HT-29 (cell line): ENCODE measurements around the gene CCKAR. TPM values are rescaled to one million over a fixed set of nuclear protein-coding genes. Genes with fewer than 3 reads are reported as not detected.
A peak's percentile ranks its signal among the peaks of the same experiment; 100 is the strongest.

Experiments
- DNase-seq: peaks from one replicate; pipeline ENCODE4 v3.0.0-alpha.2; 2015; ENCODE audit warnings: low spot score
- total RNA-seq: library from RNA; depleted of rRNA; stranded (reverse); fragments of >200 nt; shearing (Covaris generic); gene quantifications from 2 replicates; pipeline ENCODE4 v1.2.3, GENCODE V29; 2014; rRNA removed

Gene CCKAR
- total RNA-seq, 1 experiment from 2014 or later = not detected

DNA sequence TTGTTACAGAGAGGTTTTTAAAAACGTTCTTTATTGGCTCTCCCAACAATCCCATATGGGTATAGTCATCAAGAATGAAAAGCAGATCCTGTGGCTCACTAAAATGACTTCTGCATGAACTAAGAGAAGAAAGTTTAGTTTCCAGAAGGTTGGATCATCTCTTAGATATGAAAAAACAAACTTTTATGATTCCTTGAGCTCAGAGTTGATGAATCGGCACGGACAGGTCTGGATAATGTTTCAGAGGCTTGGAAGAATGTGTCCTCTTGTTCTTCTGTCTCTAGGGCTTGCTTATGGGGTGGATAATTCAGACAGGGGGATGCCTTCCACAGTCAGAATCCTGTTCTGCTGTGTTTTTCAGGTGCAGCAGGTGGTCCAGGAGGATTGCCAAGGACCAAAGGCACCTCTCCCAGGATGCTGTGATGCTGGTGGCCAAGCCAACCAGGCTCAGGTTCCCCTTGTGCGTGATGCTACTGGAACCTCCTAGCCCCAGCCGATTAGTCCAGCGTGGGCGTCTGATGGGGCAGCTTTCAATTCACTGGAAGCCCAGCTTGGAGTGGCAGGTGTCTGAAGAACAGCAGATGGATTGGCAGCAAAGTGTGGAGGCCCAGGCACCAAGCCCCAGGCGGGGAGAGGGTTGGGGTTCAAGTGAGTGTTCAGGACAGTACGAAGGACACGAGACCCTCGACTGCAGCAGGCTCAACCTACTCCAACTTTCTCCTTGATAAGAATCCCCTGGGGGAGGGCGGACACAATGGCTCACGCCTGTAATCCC, 30.3 kb downstream of the CCKAR start:
- DNase-seq = no peak

DNA sequence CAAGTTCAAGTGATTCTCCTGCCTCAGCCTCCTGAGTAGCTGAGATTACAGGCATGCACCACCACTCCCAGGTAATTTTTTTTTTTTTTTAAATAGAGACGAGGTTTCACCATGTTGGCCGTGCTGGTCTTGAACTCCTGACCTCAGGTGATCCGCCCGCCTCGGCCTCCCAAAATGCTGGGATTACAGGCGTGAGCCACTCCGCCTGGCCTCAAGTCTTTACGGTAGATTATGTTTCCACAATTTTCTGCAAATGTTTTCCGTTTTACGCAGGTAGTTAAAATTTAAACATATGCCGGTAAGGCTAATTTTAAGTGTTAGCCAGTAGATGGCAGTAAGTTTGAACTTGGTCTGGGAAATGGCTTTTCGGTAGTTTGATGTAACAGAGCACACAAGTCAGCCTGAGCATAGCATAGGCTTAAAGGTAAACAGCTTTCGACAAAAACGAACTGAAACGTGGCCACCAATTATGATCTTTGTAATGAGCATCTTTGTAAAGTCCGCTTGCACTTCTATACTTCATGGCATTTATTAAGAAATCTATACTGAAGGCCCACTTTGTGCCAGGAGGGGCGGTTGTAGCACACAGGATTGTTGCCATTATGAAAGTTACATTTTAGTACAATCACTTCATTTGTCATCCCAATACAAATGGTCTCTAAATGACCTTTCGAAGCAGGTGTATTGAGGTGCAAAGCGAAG, 31.1 kb downstream of the CCKAR start:
- DNase-seq = peak; percentile 57

DNA sequence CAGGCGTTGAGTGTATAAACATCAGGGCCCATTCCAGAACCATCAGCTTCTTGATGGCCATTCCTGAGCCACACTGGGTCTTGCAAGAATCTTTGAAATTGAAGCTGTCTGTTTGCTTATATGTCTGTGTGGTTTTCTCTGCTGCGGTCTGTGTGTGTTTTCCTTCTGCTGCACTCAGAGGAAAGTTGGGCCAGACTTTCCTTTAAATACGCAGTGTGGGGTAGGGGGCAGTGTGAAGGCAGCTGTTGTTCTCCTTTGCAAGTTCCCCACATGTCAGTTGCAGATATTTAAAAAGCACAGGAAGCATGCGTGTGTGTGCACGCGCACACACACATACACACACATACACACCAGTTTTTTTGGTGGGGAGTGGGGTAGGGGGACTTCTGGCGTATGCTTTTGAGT, 32.1 kb downstream of the CCKAR start:
- no peak for DNase-seq

DNA sequence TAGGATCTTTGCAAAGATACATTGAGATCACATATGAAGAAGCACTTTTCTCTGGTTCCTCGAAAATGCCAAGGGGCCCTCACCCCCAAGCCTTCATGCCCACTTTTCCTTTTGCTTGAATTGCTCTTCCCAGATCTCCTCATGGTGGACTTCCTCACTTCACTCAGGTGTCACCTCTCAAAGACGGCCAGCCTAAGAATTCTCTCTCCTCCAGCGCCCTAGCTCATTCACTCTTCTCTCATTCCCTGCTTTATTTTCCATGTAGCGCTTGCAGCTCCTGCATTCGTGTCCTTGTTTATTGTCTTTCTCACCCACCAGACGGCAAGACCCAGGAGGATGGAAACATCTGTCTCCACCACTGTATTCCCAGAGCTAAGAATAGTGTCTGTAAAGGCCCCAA, 32.9 kb downstream of the CCKAR start:
- no peak for DNase-seq

- DNase-seq = no peak
These were observed 34.7 kb downstream of the CCKAR start for GRCh38 chr4:26455571-26455970.

DNA sequence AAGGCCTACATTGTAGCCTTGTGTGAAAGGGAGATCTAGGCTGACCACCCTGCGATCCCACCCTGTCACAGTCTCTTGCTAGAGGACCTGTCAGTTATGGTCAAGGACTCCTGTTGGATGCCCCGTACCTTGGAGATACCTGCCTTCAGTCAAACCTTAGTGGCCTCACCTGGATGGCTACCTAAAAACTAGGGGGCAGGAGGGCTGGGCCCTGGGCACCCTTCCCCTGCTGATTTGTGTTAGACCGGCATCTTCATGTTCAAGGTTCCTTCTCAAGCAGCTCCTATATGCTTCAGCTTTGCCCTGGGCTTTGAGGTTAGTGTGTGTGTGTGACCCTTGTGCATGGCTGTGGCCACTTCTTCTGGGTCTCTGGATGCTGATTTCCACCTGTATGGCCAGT, 35.3 kb downstream of the CCKAR start:
- DNase-seq = no peak

- no peak for DNase-seq
These were observed 37.4 kb downstream of the CCKAR start for GRCh38 chr4:26452565-26453531.

DNA sequence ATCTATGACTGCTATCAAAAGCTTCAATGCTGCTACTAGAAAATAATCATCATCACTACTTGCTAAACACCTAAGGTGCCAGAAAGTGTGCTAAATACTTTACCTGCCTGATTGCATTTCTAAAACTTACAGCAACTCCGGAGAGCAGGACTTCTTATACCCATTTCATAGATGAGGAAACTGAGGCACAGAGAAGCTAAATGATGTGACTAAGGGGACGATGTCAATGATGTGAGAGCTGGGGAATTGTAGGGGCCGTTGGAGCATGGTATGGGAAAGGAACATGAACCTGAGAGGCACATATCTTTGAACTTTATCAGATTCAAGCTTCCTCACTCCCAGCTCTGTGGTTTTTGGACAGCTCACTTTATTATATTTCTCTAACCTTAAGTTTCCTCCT, 38.7 kb downstream of the CCKAR start:
- no peak for DNase-seq

- no peak for DNase-seq
These were observed 39.9 kb downstream of the CCKAR start for GRCh38 chr4:26450418-26450817.

DNA sequence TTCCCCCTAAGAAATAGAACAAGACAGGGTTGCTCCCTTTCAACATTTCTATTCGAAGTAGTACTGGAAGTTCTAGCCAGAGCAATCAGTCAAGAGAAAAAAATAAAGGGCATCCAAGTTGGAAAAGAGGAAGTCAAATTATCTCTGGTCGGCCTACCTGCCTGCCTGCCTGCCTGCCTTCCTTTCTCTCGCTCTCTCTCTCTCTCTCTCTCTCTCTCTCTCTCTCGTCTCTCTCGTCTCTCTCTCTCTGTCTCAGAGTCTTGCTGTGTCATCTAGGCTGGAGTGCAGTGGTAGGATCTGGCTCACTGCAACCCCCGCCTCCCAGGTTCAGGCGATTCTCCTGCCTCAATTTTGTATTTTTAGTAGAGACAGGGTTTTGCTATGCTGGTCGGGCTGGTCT, 42.9 kb downstream of the CCKAR start:
- DNase-seq = no peak

DNA sequence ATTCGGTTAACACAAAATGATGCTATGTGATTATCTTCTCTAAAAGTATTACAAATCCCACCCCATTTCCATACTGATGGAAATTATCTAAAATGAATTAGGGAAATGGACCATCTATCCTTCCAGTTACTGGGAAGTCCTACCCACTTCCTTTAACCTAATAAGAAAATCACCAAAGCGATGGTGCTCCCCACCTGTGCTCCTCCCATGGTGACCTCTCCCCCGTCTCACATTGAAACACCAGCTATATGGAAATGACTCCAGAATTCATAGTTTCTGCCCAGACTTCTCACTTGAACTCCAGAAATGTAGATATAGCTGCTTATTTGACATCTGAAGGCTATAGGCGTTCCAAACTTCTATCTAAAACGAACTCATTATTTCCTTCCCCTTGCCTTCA, 48.5 kb downstream of the CCKAR start:
- no peak for DNase-seq

- no peak for DNase-seq
These were observed 49.2 kb downstream of the CCKAR start for GRCh38 chr4:26441102-26441501.

DNA sequence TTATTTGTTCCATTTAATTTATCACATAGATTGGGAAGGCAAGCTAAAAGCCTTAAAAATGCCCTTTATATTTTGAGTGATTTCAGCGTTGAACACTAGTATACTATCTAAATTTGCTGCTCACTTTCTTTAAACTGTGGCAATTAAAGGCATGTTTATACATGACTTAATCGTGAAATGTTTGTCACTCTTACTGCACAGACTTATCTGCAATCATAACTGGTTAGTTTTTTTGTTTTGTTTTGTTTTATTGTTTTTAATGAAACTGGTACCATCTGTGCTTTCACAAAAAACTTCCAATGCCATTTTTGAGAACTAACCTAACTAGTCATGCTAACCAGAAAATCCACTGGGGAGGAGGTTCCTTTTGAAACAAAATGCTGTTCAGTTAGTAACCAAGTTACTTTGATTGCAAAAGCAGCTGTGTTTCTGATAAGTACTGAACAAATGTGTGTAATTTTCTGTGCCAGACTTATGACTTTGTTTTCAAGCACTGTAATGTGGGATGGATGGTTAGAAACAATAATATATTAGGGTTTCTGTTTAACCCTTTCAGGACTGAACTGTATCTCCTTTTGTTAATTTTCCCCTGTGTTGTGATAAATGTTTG, 56.1 kb downstream of the CCKAR start:
- no peak for DNase-seq

DNA sequence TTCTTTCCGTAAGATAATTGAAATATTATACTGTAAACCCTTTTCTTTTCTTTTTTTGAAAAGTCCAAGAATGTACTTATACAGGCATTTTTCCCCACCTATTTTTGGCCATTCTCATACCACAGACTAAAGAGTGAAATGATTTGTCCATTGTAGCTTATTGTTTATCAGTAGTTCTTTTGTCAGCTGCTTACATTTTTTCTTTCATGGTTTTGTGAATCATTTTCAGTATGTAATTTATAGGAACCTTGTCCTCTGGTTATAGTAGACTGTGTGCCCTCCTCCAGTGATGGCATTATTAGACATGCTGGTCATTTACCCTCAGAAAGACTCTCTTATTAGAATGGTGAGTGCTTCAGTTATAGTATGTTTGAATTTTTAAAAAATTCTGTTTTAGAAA, 56.7 kb downstream of the CCKAR start:
- DNase-seq = no peak

DNA sequence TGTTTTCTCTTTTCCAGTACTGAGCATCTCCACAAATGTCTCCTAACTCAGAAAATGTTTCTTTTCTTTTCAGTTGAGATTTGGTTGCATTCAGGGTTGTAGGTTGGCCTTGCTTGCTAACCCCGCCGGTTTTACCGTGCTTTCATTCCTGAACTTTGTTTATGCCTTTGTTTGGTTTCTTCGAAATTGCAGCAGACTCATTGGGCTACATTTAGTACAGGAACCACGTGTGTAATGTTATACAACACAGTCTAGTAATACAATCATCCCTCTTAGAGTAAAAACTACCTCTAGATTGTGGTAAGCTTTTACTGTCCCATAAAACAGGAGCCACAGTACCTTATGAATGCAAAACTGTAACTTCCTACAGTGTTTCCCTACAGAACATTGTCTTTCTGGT, 57.9 kb downstream of the CCKAR start:
- DNase-seq = no peak

- no peak for DNase-seq
These were observed 58.7 kb downstream of the CCKAR start for GRCh38 chr4:26431461-26432180.

Other genes starting within 250 kb of the CCKAR start
- 17.8 and 23.8 TPM in 2 replicates for gene RBPJ, start 169.5 kb downstream of the CCKAR start, total RNA-seq
- 2.0 and 5.4 TPM in 2 replicates for gene TBC1D19, start 93.6 kb upstream of the CCKAR start, total RNA-seq